Karpas-422 (cell line): Measurements from ENCODE around the gene UBE2QL1. TPM values are rescaled to one million over a fixed set of nuclear protein-coding genes. Genes with fewer than 3 reads are reported as not detected.

Source experiments
- DNase-seq: peaks from one replicate; pipeline ENCODE4 v3.0.0-alpha.2; 2015
- H2AFZ ChIP-seq: fragments of 200-600 bp; sonication (generic); 2 replicates; pipeline ENCODE4 v1.6.1; 2014; ENCODE audit warnings: antibody characterized with exemption, low read length, mixed read lengths
- H3K27ac ChIP-seq: fragments of 200-600 bp; sonication (generic); 2 replicates; pipeline ENCODE4 v1.5.1; 2014; ENCODE audit warnings: mild to moderate bottlenecking, low read length, moderate library complexity
- H3K27me3 ChIP-seq: fragments of 200-600 bp; sonication (generic); 2 replicates; pipeline ENCODE4 v1.6.1; 2014; ENCODE audit warnings: low read length, mixed read lengths
- H3K36me3 ChIP-seq: fragments of 200-600 bp; sonication (generic); 2 replicates; pipeline ENCODE4 v1.6.1; 2014; ENCODE audit warnings: low read length, mixed read lengths; ENCODE audit not compliant: insufficient read depth
- H3K4me1 ChIP-seq: fragments of 200-600 bp; sonication (generic); 2 replicates; pipeline ENCODE4 v1.6.1; 2014; ENCODE audit warnings: mild to moderate bottlenecking, low read length, mixed read lengths
- H3K4me2 ChIP-seq: fragments of 200-600 bp; sonication (generic); 2 replicates; pipeline ENCODE4 v1.6.1; 2014; ENCODE audit warnings: low read length, low read depth, mild to moderate bottlenecking; ENCODE audit not compliant: poor library complexity, severe bottlenecking
- H3K4me3 ChIP-seq: fragments of 200-600 bp; sonication (generic); 2 replicates; pipeline ENCODE4 v1.5.1; 2014; ENCODE audit warnings: mild to moderate bottlenecking, antibody characterized with exemption, low read length, mixed read lengths
- H3K79me2 ChIP-seq: fragments of 200-600 bp; sonication (generic); 2 replicates; pipeline ENCODE4 v1.6.1; 2014; ENCODE audit warnings: mild to moderate bottlenecking, low read length, mixed read lengths
- H3K9ac ChIP-seq: fragments of 200-600 bp; sonication (generic); 2 replicates; pipeline ENCODE4 v1.6.0; 2014; ENCODE audit warnings: low read length
- H3K9me2 ChIP-seq: fragments of 200-600 bp; sonication (generic), shearing (Covaris generic); replicated peaks from 2 replicates; pipeline ENCODE4 v1.6.0; 2014; ENCODE audit warnings: mild to moderate bottlenecking, low read length, moderate library complexity; ENCODE audit not compliant: insufficient read depth
- H3K9me3 ChIP-seq: fragments of 300-700, 200-600 bp; sonication (generic); 2 replicates; pipeline ENCODE4 v1.6.1; 2014; ENCODE audit warnings: low read length, mixed read lengths
- H4K20me1 ChIP-seq: fragments of 200-600 bp; sonication (generic); 2 replicates; pipeline ENCODE4 v1.6.1; 2014; ENCODE audit warnings: mild to moderate bottlenecking, antibody characterized with exemption, low read length, low read depth; ENCODE audit not compliant: insufficient read depth
- total RNA-seq: library from RNA; depleted of rRNA; stranded (reverse); fragments of >200 nt; shearing (Covaris generic); gene quantifications from 2 replicates; pipeline ENCODE4 v1.2.3, GENCODE V29; 2014; ENCODE audit warnings: low replicate concordance

The UBE2QL1 gene
- total RNA-seq, 1 experiment from 2014 or later, result not detected

- Histone ChIP-seq H3K27me3 (no peaks in the 10 kb centered on the region), H3K36me3 (no peaks in the 10 kb centered on the region), H3K4me2 (no peak overlapping the region), H3K79me2 (no peaks in the 10 kb centered on the region), H2AFZ (no peak overlapping the region), H3K4me1 (no peaks in the 10 kb centered on the region), H3K4me3 (no peak overlapping the region), H3K27ac (no peak overlapping the region), H3K9me3 (no peaks in the 10 kb centered on the region), H3K9me2 (no peaks in the 10 kb centered on the region), H3K9ac (no peak overlapping the region), H4K20me1 (no peaks in the 10 kb centered on the region)
- no peak for DNase-seq
These were observed 14.0 kb downstream of the UBE2QL1 start for GRCh38 chr5:6462671-6463070.

GRCh38 chr5:6464441-6464840 lies 15.8 kb downstream of the UBE2QL1 start:
- DNase-seq, result no peak
- H3K27ac ChIP-seq, result no peak overlapping the region

GRCh38 chr5:6465831-6466790 lies 17.5 kb downstream of the UBE2QL1 start:
- Histone ChIP-seq H3K4me1 (no peaks in the 10 kb centered on the region), H3K36me3 (no peaks in the 10 kb centered on the region), H3K79me2 (no peaks in the 10 kb centered on the region), H3K9me3 (no peaks in the 10 kb centered on the region), H3K9ac (no peak overlapping the region), H3K27ac (no peak overlapping the region), H3K27me3 (no peaks in the 10 kb centered on the region), H3K9me2 (no peaks in the 10 kb centered on the region), H3K4me3 (no peak overlapping the region), H3K4me2 (no peak overlapping the region), H4K20me1 (no peaks in the 10 kb centered on the region), H2AFZ (no peak overlapping the region)
- DNase-seq, result no peak

More at GRCh38 chr5:6464441-6464840, 15.8 kb downstream of the UBE2QL1 start:
- H3K79me2 ChIP-seq, result no peaks in the 10 kb centered on the region
- no peak overlapping the region for H3K4me2 ChIP-seq
- H3K9me3 ChIP-seq, result no peaks in the 10 kb centered on the region
- no peak overlapping the region for H3K4me3 ChIP-seq
- H2AFZ ChIP-seq, result no peak overlapping the region
- H3K36me3 ChIP-seq, result no peaks in the 10 kb centered on the region
- no peaks in the 10 kb centered on the region for H3K27me3 ChIP-seq
- H3K9ac ChIP-seq, result no peak overlapping the region
- H4K20me1 ChIP-seq, result no peaks in the 10 kb centered on the region
- no peaks in the 10 kb centered on the region for H3K9me2 ChIP-seq
- no peaks in the 10 kb centered on the region for H3K4me1 ChIP-seq

GRCh38 chr5:6466975-6467567 lies 18.4 kb downstream of the UBE2QL1 start:
- Histone ChIP-seq H3K9me2 (no peaks in the 10 kb centered on the region), H3K9me3 (no peaks in the 10 kb centered on the region), H3K4me2 (no peak overlapping the region), H3K27ac (no peak overlapping the region), H3K27me3 (no peaks in the 10 kb centered on the region), H4K20me1 (no peaks in the 10 kb centered on the region), H3K4me1 (no peaks in the 10 kb centered on the region), H3K79me2 (no peaks in the 10 kb centered on the region), H2AFZ (no peak overlapping the region), H3K36me3 (no peaks in the 10 kb centered on the region), H3K4me3 (no peak overlapping the region), H3K9ac (no peak overlapping the region)
- no peak for DNase-seq

- H3K27me3 ChIP-seq, result no peaks in the 10 kb centered on the region
- no peak overlapping the region for H3K9ac ChIP-seq
- no peaks in the 10 kb centered on the region for H3K9me2 ChIP-seq
- no peak overlapping the region for H3K4me3 ChIP-seq
- no peaks in the 10 kb centered on the region for H4K20me1 ChIP-seq
- H3K4me2 ChIP-seq, result no peak overlapping the region
- H3K9me3 ChIP-seq, result no peaks in the 10 kb centered on the region
- no peaks in the 10 kb centered on the region for H3K36me3 ChIP-seq
- no peak for DNase-seq
- H2AFZ ChIP-seq, result no peak overlapping the region
- H3K79me2 ChIP-seq, result no peaks in the 10 kb centered on the region
- H3K4me1 ChIP-seq, result no peaks in the 10 kb centered on the region
- H3K27ac ChIP-seq, result no peak overlapping the region
These were observed 18.9 kb downstream of the UBE2QL1 start for GRCh38 chr5:6467591-6467990.

- H3K9me3 ChIP-seq, result no peaks in the 10 kb centered on the region
- no peak for DNase-seq
- no peaks in the 10 kb centered on the region for H3K79me2 ChIP-seq
- H3K27me3 ChIP-seq, result no peaks in the 10 kb centered on the region
- H4K20me1 ChIP-seq, result no peaks in the 10 kb centered on the region
- H3K4me2 ChIP-seq, result no peak overlapping the region
- H3K4me1 ChIP-seq, result no peaks in the 10 kb centered on the region
- no peaks in the 10 kb centered on the region for H3K36me3 ChIP-seq
- H2AFZ ChIP-seq, result no peak overlapping the region
- no peak overlapping the region for H3K27ac ChIP-seq
- no peaks in the 10 kb centered on the region for H3K9me2 ChIP-seq
- no peak overlapping the region for H3K4me3 ChIP-seq
- H3K9ac ChIP-seq, result no peak overlapping the region
These were observed 19.4 kb downstream of the UBE2QL1 start for GRCh38 chr5:6468104-6468503.

- Histone ChIP-seq H3K27me3 (no peaks in the 10 kb centered on the region), H2AFZ (no peak overlapping the region), H3K4me2 (no peak overlapping the region), H3K4me3 (no peak overlapping the region), H3K9me3 (no peaks in the 10 kb centered on the region), H3K27ac (no peak overlapping the region), H3K9me2 (no peaks in the 10 kb centered on the region), H3K4me1 (no peaks in the 10 kb centered on the region), H4K20me1 (no peaks in the 10 kb centered on the region), H3K9ac (no peak overlapping the region), H3K79me2 (no peaks in the 10 kb centered on the region), H3K36me3 (no peaks in the 10 kb centered on the region)
- no peak for DNase-seq
These were observed 20.2 kb downstream of the UBE2QL1 start for GRCh38 chr5:6468870-6469269.

- H3K27ac ChIP-seq, result no peak overlapping the region
- no peak overlapping the region for H3K9ac ChIP-seq
- H3K36me3 ChIP-seq, result no peaks in the 10 kb centered on the region
- no peaks in the 10 kb centered on the region for H3K4me1 ChIP-seq
- H3K9me3 ChIP-seq, result no peaks in the 10 kb centered on the region
- H4K20me1 ChIP-seq, result no peaks in the 10 kb centered on the region
- H3K9me2 ChIP-seq, result no peaks in the 10 kb centered on the region
- DNase-seq, result no peak
- no peak overlapping the region for H3K4me3 ChIP-seq
- H2AFZ ChIP-seq, result no peak overlapping the region
- no peaks in the 10 kb centered on the region for H3K27me3 ChIP-seq
- no peaks in the 10 kb centered on the region for H3K79me2 ChIP-seq
- no peak overlapping the region for H3K4me2 ChIP-seq
These were observed 21.2 kb downstream of the UBE2QL1 start for GRCh38 chr5:6469836-6470235.
